ENCODE data around the gene RRH.

RRH gene

GRCh38 chr4:109879636-109880314 is 52.0 kb downstream of the RRH start:
- H3K27ac ChIP-seq (ENCODE audit: low read depth, low read length) = no peak overlapping the region
- no peaks in the 10 kb centered on the region for H3K9me3 ChIP-seq (ENCODE audit: control insufficient read depth in 5 of 5, low read length in 5 of 5)
- H3K4me3 ChIP-seq (ENCODE audit: low read depth in 1 of 5, low read length in 5 of 5) = no peak overlapping the region
- no peaks in the 10 kb centered on the region for H3K36me3 ChIP-seq (ENCODE audit: control insufficient read depth in 5 of 5, insufficient read depth in 5 of 5, low read length in 5 of 5)
- peaks cover 0 to 3% (median 0%) of the 10 kb centered on the region in 5 donors for H3K27me3 ChIP-seq (ENCODE audit: control insufficient read depth in 5 of 5, insufficient read depth in 4 of 5, low read length in 5 of 5)
- no peaks in the 10 kb centered on the region for H3K4me1 ChIP-seq (ENCODE audit: control insufficient read depth in 5 of 5, insufficient read depth in 5 of 5, low read length in 5 of 5)
- H3K9ac ChIP-seq (ENCODE audit: low read length in 5 of 5) = no peak overlapping the region

GRCh38 chr4:109886303-109886702 is 58.5 kb downstream of the RRH start:
- Histone ChIP-seq H3K4me3 (ENCODE audit: low read depth in 1 of 5, low read length in 5 of 5) (no peak overlapping the region), H3K27ac (ENCODE audit: low read depth, low read length) (no peak overlapping the region), H3K9ac (ENCODE audit: low read length in 5 of 5) (no peak overlapping the region), H3K4me1 (ENCODE audit: control insufficient read depth in 5 of 5, insufficient read depth in 5 of 5, low read length in 5 of 5) (no peaks in the 10 kb centered on the region), H3K9me3 (ENCODE audit: control insufficient read depth in 5 of 5, low read length in 5 of 5) (no peaks in the 10 kb centered on the region), H3K27me3 (ENCODE audit: control insufficient read depth in 5 of 5, insufficient read depth in 4 of 5, low read length in 5 of 5) (no peaks in the 10 kb centered on the region), H3K36me3 (ENCODE audit: control insufficient read depth in 5 of 5, insufficient read depth in 5 of 5, low read length in 5 of 5) (no peaks in the 10 kb centered on the region)

- no peaks in the 10 kb centered on the region for H3K4me1 ChIP-seq (ENCODE audit: control insufficient read depth in 5 of 5, insufficient read depth in 5 of 5, low read length in 5 of 5)
- no peak overlapping the region for H3K9ac ChIP-seq (ENCODE audit: low read length in 5 of 5)
- no peak overlapping the region for H3K4me3 ChIP-seq (ENCODE audit: low read depth in 1 of 5, low read length in 5 of 5)
Observed at GRCh38 chr4:109887071-109887470, 59.3 kb downstream of the RRH start.

GRCh38 chr4:109890076-109890475 is 62.3 kb downstream of the RRH start:
- Histone ChIP-seq H3K36me3 (ENCODE audit: control insufficient read depth in 5 of 5, insufficient read depth in 5 of 5, low read length in 5 of 5) (no peaks in the 10 kb centered on the region), H3K4me3 (ENCODE audit: low read depth in 1 of 5, low read length in 5 of 5) (no peak overlapping the region), H3K27me3 (ENCODE audit: control insufficient read depth in 5 of 5, insufficient read depth in 4 of 5, low read length in 5 of 5) (no peaks in the 10 kb centered on the region)

More at GRCh38 chr4:109887071-109887470, 59.3 kb downstream of the RRH start:
- H3K9me3 ChIP-seq (ENCODE audit: control insufficient read depth in 5 of 5, low read length in 5 of 5) = no peaks in the 10 kb centered on the region
- H3K27me3 ChIP-seq (ENCODE audit: control insufficient read depth in 5 of 5, insufficient read depth in 4 of 5, low read length in 5 of 5) = no peaks in the 10 kb centered on the region
- no peaks in the 10 kb centered on the region for H3K36me3 ChIP-seq (ENCODE audit: control insufficient read depth in 5 of 5, insufficient read depth in 5 of 5, low read length in 5 of 5)
- no peak overlapping the region for H3K27ac ChIP-seq (ENCODE audit: low read depth, low read length)

More at GRCh38 chr4:109890076-109890475, 62.3 kb downstream of the RRH start:
- Histone ChIP-seq H3K4me1 (ENCODE audit: control insufficient read depth in 5 of 5, insufficient read depth in 5 of 5, low read length in 5 of 5) (no peaks in the 10 kb centered on the region), H3K9ac (ENCODE audit: low read length in 5 of 5) (no peak overlapping the region), H3K27ac (ENCODE audit: low read depth, low read length) (no peak overlapping the region), H3K9me3 (ENCODE audit: control insufficient read depth in 5 of 5, low read length in 5 of 5) (no peaks in the 10 kb centered on the region)
